Choroid plexus epithelial cell (primary cell): Measurements from ENCODE around the gene ANKRD12.
"Not testable (repeated sequence)": the region's sequence is repeated elsewhere in the genome, so short reads cannot be mapped to it uniquely, and the experiment has no call there.

Source experiments
- DNase-seq: peaks from one replicate; pipeline ENCODE4 v3.0.0-alpha.2; 2010; ENCODE audit warnings: low read depth
- H3K4me3 ChIP-seq: 2 replicates; pipeline ENCODE4 v1.5.1; 2011; ENCODE audit warnings: low read depth, mild to moderate bottlenecking, control low read depth, low read length, moderate library complexity
- TF ChIP-seq, protein P1 (sequence below): conservative IDR thresholded peaks from 2 replicates; pipeline ENCODE4 v1.5.1; 2011; ENCODE audit warnings: low read depth, mild to moderate bottlenecking, control low read depth, inconsistent platforms, low read length, moderate library complexity

The ANKRD12 gene

GRCh38 chr18:9157806-9158205, 21.2 kb downstream of the ANKRD12 start:
- no peak for DNase-seq

GRCh38 chr18:9160014-9160413, 23.4 kb downstream of the ANKRD12 start:
- no peak overlapping the region for H3K4me3 ChIP-seq
- TF ChIP-seq, protein P1, sequence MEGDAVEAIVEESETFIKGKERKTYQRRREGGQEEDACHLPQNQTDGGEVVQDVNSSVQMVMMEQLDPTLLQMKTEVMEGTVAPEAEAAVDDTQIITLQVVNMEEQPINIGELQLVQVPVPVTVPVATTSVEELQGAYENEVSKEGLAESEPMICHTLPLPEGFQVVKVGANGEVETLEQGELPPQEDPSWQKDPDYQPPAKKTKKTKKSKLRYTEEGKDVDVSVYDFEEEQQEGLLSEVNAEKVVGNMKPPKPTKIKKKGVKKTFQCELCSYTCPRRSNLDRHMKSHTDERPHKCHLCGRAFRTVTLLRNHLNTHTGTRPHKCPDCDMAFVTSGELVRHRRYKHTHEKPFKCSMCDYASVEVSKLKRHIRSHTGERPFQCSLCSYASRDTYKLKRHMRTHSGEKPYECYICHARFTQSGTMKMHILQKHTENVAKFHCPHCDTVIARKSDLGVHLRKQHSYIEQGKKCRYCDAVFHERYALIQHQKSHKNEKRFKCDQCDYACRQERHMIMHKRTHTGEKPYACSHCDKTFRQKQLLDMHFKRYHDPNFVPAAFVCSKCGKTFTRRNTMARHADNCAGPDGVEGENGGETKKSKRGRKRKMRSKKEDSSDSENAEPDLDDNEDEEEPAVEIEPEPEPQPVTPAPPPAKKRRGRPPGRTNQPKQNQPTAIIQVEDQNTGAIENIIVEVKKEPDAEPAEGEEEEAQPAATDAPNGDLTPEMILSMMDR = no peak
- DNase-seq = no peak

More at GRCh38 chr18:9157806-9158205, 21.2 kb downstream of the ANKRD12 start:
- H3K4me3 ChIP-seq = no peak overlapping the region
- TF ChIP-seq, protein P1 = no peak

GRCh38 chr18:9162663-9163062, 26.1 kb downstream of the ANKRD12 start:
- DNase-seq, H3K4me3 ChIP-seq: not testable (repeated sequence)

GRCh38 chr18:9164149-9164548, 27.6 kb downstream of the ANKRD12 start:
- not testable (repeated sequence) for DNase-seq, H3K4me3 ChIP-seq

DNA sequence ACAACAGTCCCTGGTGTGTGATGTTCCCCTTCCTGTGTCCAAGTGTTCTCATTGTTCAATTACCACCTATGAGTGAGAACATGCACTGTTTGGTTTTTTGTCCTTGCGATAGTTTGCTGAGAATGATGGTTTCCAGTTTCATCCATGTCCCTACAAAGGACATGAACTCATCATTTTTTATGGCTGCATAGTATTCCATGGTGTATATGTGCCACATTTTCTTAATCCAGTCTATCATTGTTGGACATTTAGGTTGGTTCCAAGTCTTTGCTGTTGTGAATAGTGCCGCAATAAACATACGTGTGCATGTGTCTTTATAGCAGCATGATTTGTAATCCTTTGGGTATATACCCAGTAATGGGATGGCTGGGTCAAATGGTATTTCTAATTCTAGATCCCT, 29.3 kb downstream of the ANKRD12 start:
- DNase-seq, H3K4me3 ChIP-seq: not testable (repeated sequence)

DNA sequence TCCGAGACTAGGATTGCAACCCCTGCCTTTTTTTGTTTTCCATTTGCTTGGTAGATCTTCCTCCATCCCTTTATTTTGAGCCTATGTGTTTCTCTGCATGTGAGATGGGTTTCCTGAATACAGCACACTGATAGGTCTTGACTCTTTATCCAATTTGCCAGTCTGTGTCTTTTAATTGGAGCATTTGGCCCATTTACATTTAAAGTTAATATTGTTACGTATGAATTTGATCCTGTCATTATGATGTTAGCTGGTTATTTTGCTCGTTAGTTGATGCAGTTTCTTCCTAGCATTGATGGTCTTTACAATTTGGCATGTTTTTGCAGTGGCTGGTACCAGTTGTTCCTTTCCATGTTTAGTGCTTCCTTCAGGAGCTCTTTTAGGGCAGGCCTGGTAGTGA, 32.9 kb downstream of the ANKRD12 start:
- H3K4me3 ChIP-seq, DNase-seq: not testable (repeated sequence)

DNA sequence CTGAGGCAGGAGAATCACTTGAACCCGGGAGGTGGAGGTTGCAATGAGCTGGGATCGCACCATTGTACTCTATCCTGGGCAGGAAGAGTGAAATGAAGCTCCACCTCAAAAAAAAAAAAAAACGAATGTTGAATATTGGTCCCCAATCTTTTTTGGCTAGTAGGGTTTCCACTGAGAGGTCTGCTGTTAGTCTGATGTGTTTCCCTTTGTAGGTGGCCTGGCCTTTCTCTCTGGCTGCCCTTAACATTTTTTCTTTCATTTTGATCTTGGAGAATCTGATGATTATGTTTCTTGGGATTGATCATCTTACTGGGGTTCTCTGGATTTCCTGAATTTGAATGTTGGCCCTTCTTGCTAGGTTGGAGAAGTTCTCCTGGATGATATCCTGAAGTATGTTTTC, 35.3 kb downstream of the ANKRD12 start:
- not testable (repeated sequence) for H3K4me3 ChIP-seq, DNase-seq

- H3K4me3 ChIP-seq = no peak overlapping the region
- no peak for DNase-seq
- TF ChIP-seq, protein P1 = no peak
Observed at GRCh38 chr18:9172506-9173127, 36.0 kb downstream of the ANKRD12 start.

GRCh38 chr18:9173770-9174233, 37.2 kb downstream of the ANKRD12 start:
- DNase-seq = no peak
- TF ChIP-seq, protein P1 = no peak
- H3K4me3 ChIP-seq = no peak overlapping the region

DNA sequence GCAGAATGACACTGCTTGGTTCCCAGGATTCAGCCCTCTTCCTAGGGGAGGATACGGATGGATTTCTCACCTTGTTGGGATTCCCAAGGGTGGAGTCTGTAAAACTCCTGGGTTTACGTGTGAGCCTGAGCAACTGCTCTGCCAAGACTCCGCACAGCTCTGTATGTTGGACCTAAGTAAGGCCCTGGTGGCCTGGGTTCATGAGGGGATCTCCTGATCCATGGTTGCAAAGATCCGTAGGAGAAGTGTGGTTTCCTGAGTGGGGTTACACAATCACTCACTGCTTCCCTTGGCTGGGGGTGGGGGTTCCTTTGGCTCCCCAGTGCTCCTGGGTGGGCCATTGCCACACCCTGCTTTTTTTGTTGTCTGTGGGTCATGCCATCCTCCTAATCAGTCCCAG, 37.7 kb downstream of the ANKRD12 start:
- TF ChIP-seq, protein P1 = no peak
- DNase-seq = no peak
- no peak overlapping the region for H3K4me3 ChIP-seq
